Cardiac muscle cell (in vitro differentiated cells and primary cell): ENCODE results near the gene KCNC1. TPM values are rescaled to one million over a fixed set of nuclear protein-coding genes. Genes with fewer than 3 reads are reported as not detected.
A peak's percentile ranks its signal among the peaks of the same experiment; 100 is the strongest.

Source experiments
- DNase-seq, 2 donors: peaks; one replicate each; pipeline versions ENCODE4 v3.0.0 to v3.0.0-alpha.2; 2010 to 2017; ENCODE audit warnings: low read depth in 1 of 2, low spot score in 1 of 2
- H3K27ac ChIP-seq: fragments of 200-600 bp; sonication (generic); 2 replicates; pipeline ENCODE4 v1.5.1; 2016
- H3K27me3 ChIP-seq: fragments of 200-600 bp; sonication (generic); 2 replicates; pipeline ENCODE4 v1.6.0; 2016; ENCODE audit warnings: control low read depth
- H3K36me3 ChIP-seq: fragments of 200-600 bp; sonication (generic); 2 replicates; pipeline ENCODE4 v1.5.1; 2016; ENCODE audit warnings: control low read depth
- H3K4me1 ChIP-seq: fragments of 200-600 bp; sonication (generic); 2 replicates; pipeline ENCODE4 v1.8.1; 2017; ENCODE audit warnings: low read depth, mild to moderate bottlenecking, mixed run types
- H3K4me3 ChIP-seq: fragments of 200-600 bp; sonication (generic); 2 replicates; pipeline ENCODE4 v1.5.1; 2016; ENCODE audit warnings: mild to moderate bottlenecking
- H3K9me3 ChIP-seq: fragments of 200-600 bp; sonication (generic); 2 replicates; pipeline ENCODE4 v1.5.1; 2017; ENCODE audit warnings: low read depth, mild to moderate bottlenecking, control low read depth
- CTCF ChIP-seq: IDR thresholded peaks from 2 replicates; pipeline ENCODE4 v1.5.1; 2012; ENCODE audit warnings: low read depth, mild to moderate bottlenecking, low read length
- polyA plus RNA-seq: library from polyadenylated mRNA; unstranded; fragments of >200 nt; fragmentation: Nextera tagmentation; extraction: Ambion mirVana; gene quantifications from 2 replicates; pipeline ENCODE4 v1.2.1, GENCODE V29; 2016
- total RNA-seq: library from RNA; depleted of rRNA; stranded (reverse); fragments of >200 nt; gene quantifications from 2 replicates; pipeline ENCODE4 v1.2.3, GENCODE V29; 2016

KCNC1 gene
- total and polyA plus RNA-seq, 2 experiments from 2014 or later: 0.46 TPM; not detected in 1

GRCh38 chr11:17718015-17718414 lies 16.6 kb upstream of the KCNC1 start:
- Histone ChIP-seq H3K36me3 (no peaks in the 10 kb centered on the region), H3K9me3 (no peaks in the 10 kb centered on the region), H3K4me3 (no peak overlapping the region), H3K27me3 (peaks cover 100% of the 10 kb centered on the region), H3K4me1 (no peaks in the 10 kb centered on the region), H3K27ac (no peak overlapping the region)
- TF ChIP-seq CTCF: no peak
- no peak for DNase-seq

- Histone ChIP-seq H3K36me3 (no peaks in the 10 kb centered on the region), H3K27me3 (peaks cover 100% of the 10 kb centered on the region), H3K27ac (no peak overlapping the region), H3K4me1 (no peaks in the 10 kb centered on the region), H3K9me3 (no peaks in the 10 kb centered on the region), H3K4me3 (no peak overlapping the region)
- DNase-seq: no peak
- TF ChIP-seq CTCF: no peak
These were observed 16.0 kb upstream of the KCNC1 start for GRCh38 chr11:17718510-17718962.

- Histone ChIP-seq H3K36me3 (no peaks in the 10 kb centered on the region), H3K4me1 (no peaks in the 10 kb centered on the region), H3K4me3 (no peak within 1 kb of the TSS), H3K27ac (no peak within 1 kb of the TSS), H3K27me3 (peaks cover 100% of the 10 kb centered on the region), H3K9me3 (no peaks in the 10 kb centered on the region)
- peak in 1 of 2 donors; percentile 61 for DNase-seq
- TF ChIP-seq CTCF: no peak
These were observed 15.3 kb upstream of the KCNC1 start, which contains the start of gene MYOD1 for GRCh38 chr11:17719028-17719937. TSS of gene MYOD1 (plus strand) at chr11:17719571. CDS start at chr11:17719783, 212 bp downstream.

- Histone ChIP-seq H3K36me3 (no peaks in the 10 kb centered on the region), H3K27me3 (peaks cover 100% of the 10 kb centered on the region), H3K9me3 (no peaks in the 10 kb centered on the region), H3K27ac (no peak overlapping the region), H3K4me3 (no peak overlapping the region), H3K4me1 (no peaks in the 10 kb centered on the region)
- peak; percentile 40 to 52 for DNase-seq
- peak; percentile 20 for TF ChIP-seq CTCF
These were observed 14.4 kb upstream of the KCNC1 start for GRCh38 chr11:17719938-17720795.

GRCh38 chr11:17720796-17721171 lies 13.8 kb upstream of the KCNC1 start:
- Histone ChIP-seq H3K4me1 (no peaks in the 10 kb centered on the region), H3K4me3 (no peak overlapping the region), H3K27me3 (peaks cover 100% of the 10 kb centered on the region), H3K27ac (no peak overlapping the region), H3K9me3 (no peaks in the 10 kb centered on the region), H3K36me3 (no peaks in the 10 kb centered on the region)
- TF ChIP-seq CTCF: no peak
- DNase-seq: peak in 1 of 2 donors; percentile 10
